Naive B cell (primary cell): ENCODE measurements around the gene UNC13B. TPM values are rescaled to one million over a fixed set of nuclear protein-coding genes. Genes with fewer than 3 reads are reported as not detected.
A peak's percentile ranks its signal among the peaks of the same experiment; 100 is the strongest.

Experiments
- ATAC-seq, 2 donors: fragments of 150-1000 bp; cut with Tn5 transposase; 2 replicates each; pipeline ENCODE4 v1.10.0; 2021; ENCODE audit warnings: low read depth in 2 of 2, mild to moderate bottlenecking in 2 of 2, moderate library complexity in 2 of 2
- DNase-seq: peaks from one replicate; pipeline ENCODE4 v3.0.0; 2022
- H3K27ac Mint-ChIP-seq, 6 donors: one replicate each; pipeline ENCODE4 v1.8.0; 2020 to 2022; ENCODE audit warnings: mild to moderate bottlenecking in 6 of 6, mixed read lengths in 6 of 6, moderate library complexity in 5 of 6, inconsistent platforms in 2 of 6
- H3K27me3 Mint-ChIP-seq, 3 donors: one replicate each; pipeline ENCODE4 v1.8.0; 2021 to 2022; ENCODE audit warnings: mixed read lengths in 3 of 3, mild to moderate bottlenecking in 1 of 3
- H3K36me3 Mint-ChIP-seq, 2 donors: one replicate each; pipeline ENCODE4 v1.8.0; 2020 to 2022; ENCODE audit warnings: mixed read lengths in 2 of 2, inconsistent platforms in 1 of 2, mild to moderate bottlenecking in 1 of 2
- H3K4me1 Mint-ChIP-seq, 3 donors: one replicate each; pipeline ENCODE4 v1.8.0; 2020 to 2022; ENCODE audit warnings: mixed read lengths in 3 of 3, inconsistent platforms in 1 of 3, mild to moderate bottlenecking in 1 of 3, moderate library complexity in 1 of 3
- H3K4me3 Mint-ChIP-seq, 8 donors: one replicate each; pipeline ENCODE4 v1.8.0; 2020 to 2022; ENCODE audit warnings: mild to moderate bottlenecking in 8 of 8, mixed read lengths in 8 of 8, moderate library complexity in 8 of 8, inconsistent platforms in 2 of 8
- H3K9me3 Mint-ChIP-seq, 7 donors: one replicate each; pipeline ENCODE4 v1.8.0; 2020 to 2022; ENCODE audit warnings: mixed read lengths in 7 of 7, mild to moderate bottlenecking in 5 of 7, inconsistent platforms in 2 of 7, moderate library complexity in 1 of 7
- polyA plus RNA-seq, 6 donors: library from polyadenylated mRNA; unstranded; fragments of 300-500 nt; fragmentation: Illumina TruSeq; gene quantifications; one replicate each; pipeline ENCODE4 v1.2.3, GENCODE V29; 2021; ENCODE audit warnings: low read depth in 6 of 6

The UNC13B gene
- polyA plus RNA-seq, 6 donors from 2014 or later: 0.12 TPM; not detected in 5

DNA sequence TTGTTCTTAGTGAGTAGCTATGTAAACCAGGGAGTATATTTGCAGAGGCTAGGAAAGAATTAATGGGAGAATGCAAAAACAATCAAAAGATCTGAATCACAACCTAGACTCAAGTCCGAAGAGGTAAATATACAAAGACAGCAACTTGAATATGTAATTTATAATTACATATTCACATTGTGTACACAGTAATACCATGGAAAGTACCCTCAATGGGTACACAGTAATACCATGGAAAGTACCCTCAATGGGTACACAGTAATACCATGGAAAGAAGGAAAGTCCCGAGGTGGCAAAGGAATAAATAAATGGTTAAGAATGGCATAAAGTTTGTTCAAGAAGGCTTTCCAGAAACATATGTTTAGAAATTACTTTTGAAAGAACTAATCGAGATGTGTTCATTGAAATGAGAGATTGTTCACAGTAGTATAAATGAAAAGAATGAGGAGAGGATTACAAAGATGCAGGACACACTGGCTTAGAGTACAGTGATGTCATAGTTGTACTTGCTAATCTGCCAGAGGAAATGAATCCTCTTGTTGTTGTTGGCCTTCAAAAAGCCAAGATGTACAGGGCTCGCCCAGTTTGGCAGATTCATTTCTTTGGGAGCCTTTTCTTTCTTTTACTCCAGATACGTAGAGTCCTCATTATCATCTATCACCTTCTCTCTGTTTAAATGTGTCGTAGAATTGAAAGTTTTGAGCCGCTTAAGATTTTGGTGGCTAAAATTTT, 116.0 kb downstream of the UNC13B start:
- Mint-ChIP-seq H3K27ac (no peak overlapping the region), H3K27me3 (peaks cover 0 to 10% (median 4%) of the 10 kb centered on the region in 3 donors), H3K36me3 (no peaks in the 10 kb centered on the region), H3K4me3 (no peak overlapping the region), H3K9me3 (peaks cover 0 to 4% (median 0%) of the 10 kb centered on the region in 7 donors), H3K4me1 (peaks cover 0 to 11% (median 4%) of the 10 kb centered on the region in 3 donors)
- ATAC-seq (no peak), DNase-seq (no peak)

DNA sequence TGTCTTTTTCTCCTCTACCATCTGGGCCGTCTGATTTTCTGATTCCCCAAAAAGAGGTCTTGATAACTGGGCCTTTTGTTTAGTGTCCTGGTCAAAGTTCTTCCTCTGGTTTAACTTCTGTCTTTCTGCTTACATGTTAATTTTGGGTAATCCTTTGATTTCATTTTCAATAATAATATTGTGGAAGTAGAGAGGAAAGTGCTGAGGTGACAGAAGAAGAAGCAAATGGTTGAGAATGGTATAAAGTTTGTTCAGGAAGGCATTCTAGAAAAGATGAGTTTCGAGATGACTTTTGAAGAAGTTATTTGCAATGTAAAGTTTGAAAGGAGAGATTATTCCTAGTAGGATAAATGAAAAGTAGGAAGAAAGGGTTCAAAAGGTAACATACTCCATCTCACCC, 118.1 kb downstream of the UNC13B start:
- H3K4me3 Mint-ChIP-seq: no peak overlapping the region
- H3K27ac Mint-ChIP-seq: no peak overlapping the region
- ATAC-seq (no peak), DNase-seq (no peak)
- peaks cover 0 to 2% (median 0%) of the 10 kb centered on the region in 7 donors for H3K9me3 Mint-ChIP-seq
- H3K27me3 Mint-ChIP-seq: peaks cover 0 to 12% (median 11%) of the 10 kb centered on the region in 3 donors
- peaks cover 0 to 11% (median 4%) of the 10 kb centered on the region in 3 donors for H3K4me1 Mint-ChIP-seq
- H3K36me3 Mint-ChIP-seq: no peaks in the 10 kb centered on the region

DNA sequence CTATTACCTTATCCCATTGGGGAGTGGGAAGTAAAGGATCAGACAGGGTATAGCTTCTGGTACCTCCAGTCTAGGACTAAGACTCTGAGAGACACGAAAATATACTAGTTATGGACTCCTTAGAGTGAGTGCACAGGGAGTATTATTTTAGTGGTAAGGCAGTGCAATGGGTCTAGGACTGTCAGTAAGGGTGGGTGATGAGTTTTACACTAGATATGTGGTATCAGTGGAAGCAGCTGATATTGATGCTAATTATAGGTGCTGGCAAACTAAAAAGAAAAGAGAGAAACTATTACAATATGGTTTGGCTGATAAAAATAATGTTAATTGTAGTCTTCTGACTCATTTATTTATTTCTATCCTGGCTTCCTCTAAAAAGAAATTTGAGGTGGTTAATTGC, 118.6 kb downstream of the UNC13B start:
- Mint-ChIP-seq H3K9me3 (peaks cover 0 to 2% (median 0%) of the 10 kb centered on the region in 7 donors), H3K4me3 (no peak overlapping the region), H3K36me3 (no peaks in the 10 kb centered on the region), H3K27me3 (peaks cover 0 to 12% (median 11%) of the 10 kb centered on the region in 3 donors), H3K27ac (no peak overlapping the region), H3K4me1 (peaks cover 0 to 11% (median 4%) of the 10 kb centered on the region in 3 donors)
- ATAC-seq (no peak), DNase-seq (no peak)

DNA sequence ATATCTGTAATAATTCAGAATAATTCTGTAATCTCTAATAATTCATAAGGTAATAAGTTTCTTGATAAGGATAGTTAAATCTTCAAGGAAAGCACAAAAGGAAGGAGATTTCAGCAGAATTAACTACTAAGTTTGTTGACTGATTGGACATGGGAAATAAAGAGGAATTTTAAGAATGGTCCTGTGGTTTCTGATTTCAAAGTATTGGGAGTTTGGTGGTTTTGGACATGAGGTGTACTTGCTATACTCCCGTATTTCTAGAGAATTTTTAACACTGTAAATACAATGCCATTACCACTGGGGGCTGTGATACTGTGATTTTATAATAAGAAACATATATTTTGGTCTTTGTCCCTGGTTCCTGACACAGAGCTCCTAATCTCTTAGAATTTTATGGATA, 123.9 kb downstream of the UNC13B start:
- Mint-ChIP-seq H3K36me3 (peaks cover 3 to 9% of the 10 kb centered on the region in 2 donors), H3K9me3 (peaks cover 0 to 5% (median 2%) of the 10 kb centered on the region in 7 donors), H3K4me3 (no peak overlapping the region), H3K27ac (no peak overlapping the region), H3K4me1 (no peaks in the 10 kb centered on the region), H3K27me3 (peaks cover 14 to 26% (median 25%) of the 10 kb centered on the region in 3 donors)
- DNase-seq: no peak
- no peak for ATAC-seq

DNA sequence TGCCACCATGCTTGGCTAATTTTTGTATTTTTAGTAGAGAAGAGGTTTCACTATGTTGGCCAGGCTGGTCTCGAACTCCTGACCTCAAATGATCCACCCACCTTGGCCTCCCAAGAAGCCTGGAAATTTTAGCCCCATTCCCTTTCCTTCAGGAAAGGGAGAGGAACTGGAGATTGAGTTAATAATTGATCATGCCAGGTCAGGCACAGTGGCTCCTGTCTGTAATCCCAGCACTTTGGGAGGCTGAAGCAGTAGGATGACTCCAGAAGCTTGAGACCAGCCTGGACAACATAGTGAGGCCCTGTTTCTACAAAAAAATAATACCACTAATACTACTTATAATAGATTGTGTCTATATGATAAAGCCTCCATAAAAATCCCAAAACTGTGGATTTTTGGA, 124.6 kb downstream of the UNC13B start:
- no peak for ATAC-seq
- Mint-ChIP-seq H3K4me1 (no peaks in the 10 kb centered on the region), H3K9me3 (peaks cover 0 to 5% (median 2%) of the 10 kb centered on the region in 7 donors), H3K27me3 (peaks cover 16 to 31% (median 26%) of the 10 kb centered on the region in 3 donors), H3K27ac (no peak overlapping the region), H3K4me3 (no peak overlapping the region), H3K36me3 (peaks cover 3 to 9% of the 10 kb centered on the region in 2 donors)
- no peak for DNase-seq

DNA sequence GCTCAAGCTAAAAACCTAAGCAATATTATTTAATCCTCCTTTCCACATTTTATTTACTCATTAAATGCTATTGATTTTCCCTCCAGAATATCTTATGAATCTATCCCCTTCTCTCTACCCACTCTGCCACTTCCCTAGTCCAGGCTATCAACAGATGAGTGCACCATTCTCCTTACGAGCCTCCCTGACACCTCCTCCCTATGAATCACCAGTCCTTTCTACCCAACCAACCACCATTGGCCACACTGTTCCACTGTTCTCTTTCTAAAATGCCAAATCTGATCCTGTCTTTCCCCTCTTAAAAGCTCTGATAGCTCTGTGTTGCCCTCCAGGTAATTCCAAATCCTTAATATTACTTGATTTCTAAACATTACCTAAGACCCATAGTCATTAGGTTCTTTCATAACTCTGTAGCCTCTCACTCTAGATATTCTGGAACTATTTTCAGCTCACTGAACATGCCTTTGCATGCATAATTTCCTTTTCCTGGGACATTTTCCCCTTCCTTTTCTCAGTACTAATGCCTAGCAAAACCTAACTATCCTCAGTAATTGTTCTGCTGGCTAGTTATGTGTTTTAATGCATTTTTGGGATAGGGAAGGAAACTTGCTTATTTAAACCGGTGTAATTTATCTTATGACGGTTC, 126.3 kb downstream of the UNC13B start:
- Mint-ChIP-seq H3K4me1 (no peaks in the 10 kb centered on the region), H3K27ac (no peak overlapping the region), H3K4me3 (no peak overlapping the region), H3K36me3 (peaks cover 3 to 9% of the 10 kb centered on the region in 2 donors), H3K27me3 (peaks cover 19 to 32% (median 26%) of the 10 kb centered on the region in 3 donors), H3K9me3 (peaks cover 0 to 5% (median 2%) of the 10 kb centered on the region in 7 donors)
- DNase-seq (no peak), ATAC-seq (no peak)

DNA sequence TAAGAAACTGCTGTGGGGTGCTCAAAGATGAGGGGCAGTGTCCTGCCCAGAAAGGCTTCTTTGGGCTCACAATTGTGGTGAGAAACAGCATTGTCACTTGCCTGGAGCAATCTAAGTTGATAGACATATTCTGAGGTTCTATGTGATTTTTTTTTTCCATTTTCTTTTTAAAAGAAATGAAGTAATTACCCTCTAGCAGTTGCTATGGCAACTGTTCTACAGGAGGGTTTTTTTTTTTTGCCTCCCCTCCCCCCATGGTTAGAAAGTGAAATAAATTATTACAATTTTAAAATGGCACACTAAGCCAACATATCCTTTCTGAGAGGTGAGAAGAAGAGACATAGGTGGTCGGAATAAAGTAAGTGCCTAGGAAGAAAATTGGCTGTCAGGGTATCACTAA, 127.0 kb downstream of the UNC13B start:
- no peak for DNase-seq
- peaks cover 21 to 29% (median 21%) of the 10 kb centered on the region in 3 donors for H3K27me3 Mint-ChIP-seq
- no peak for ATAC-seq

DNA sequence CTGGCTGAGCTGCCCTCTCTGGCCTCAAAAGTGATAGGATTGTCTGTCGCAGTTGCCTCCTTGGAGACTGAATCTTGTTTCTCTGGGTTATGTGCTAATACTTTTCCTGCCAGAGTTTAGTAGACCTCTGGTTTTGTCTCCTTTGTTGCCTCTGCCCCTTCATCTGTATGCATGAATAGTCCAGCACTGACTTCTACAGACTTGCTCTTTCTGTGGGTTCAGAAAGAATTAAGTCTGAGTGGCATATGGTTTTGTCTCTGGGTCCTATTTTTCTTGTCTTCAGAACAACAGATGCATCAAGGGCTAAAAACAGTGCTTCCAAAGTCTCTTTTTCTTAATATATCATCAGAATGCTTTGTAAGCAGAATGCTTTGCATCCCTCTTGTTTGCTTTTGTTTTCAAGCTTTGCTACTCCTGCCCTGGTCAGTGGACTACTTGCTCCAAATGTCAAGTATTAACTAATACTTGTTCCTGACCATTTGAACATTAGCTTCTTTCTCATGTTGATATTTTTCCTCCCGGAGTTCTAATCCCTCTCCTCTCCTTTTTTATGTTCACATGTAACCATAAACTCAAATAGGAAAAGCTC, 131.7 kb downstream of the UNC13B start:
- Mint-ChIP-seq H3K9me3 (no peaks in the 10 kb centered on the region), H3K27ac (peak overlapping the region in 1 of 6 donors; percentile 70), H3K27me3 (peaks cover 16 to 28% (median 24%) of the 10 kb centered on the region in 3 donors), H3K36me3 (no peaks in the 10 kb centered on the region), H3K4me3 (no peak overlapping the region), H3K4me1 (no peaks in the 10 kb centered on the region)
- DNase-seq (no peak), ATAC-seq (no peak)

More for the DNA sequence above, 127.0 kb downstream of the UNC13B start:
- Mint-ChIP-seq H3K4me1 (no peaks in the 10 kb centered on the region), H3K4me3 (no peak overlapping the region), H3K27ac (no peak overlapping the region), H3K9me3 (peaks cover 0 to 5% (median 2%) of the 10 kb centered on the region in 7 donors), H3K36me3 (peaks cover 3 to 9% of the 10 kb centered on the region in 2 donors)

DNA sequence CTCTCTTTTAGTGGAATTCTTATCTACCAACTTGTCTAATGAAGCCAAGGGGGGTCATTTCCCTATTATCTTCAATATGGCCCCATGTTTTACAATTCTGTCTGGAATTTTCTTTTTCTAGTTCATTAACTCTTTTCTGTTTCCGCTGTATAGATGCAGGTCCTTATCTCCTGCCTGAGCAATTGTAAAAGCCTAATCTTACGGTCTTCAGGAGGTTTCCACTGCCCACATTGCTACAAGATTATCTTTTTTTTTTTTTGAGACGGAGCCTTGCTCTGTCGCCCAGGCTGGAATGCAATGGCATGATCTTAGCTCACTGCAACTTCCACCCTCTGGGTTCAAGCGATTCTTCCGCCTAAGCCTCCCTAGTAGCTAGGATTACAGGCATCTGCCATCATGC, 132.3 kb downstream of the UNC13B start:
- Mint-ChIP-seq H3K36me3 (no peaks in the 10 kb centered on the region), H3K9me3 (no peaks in the 10 kb centered on the region), H3K4me3 (no peak overlapping the region), H3K27me3 (peaks cover 20 to 29% (median 24%) of the 10 kb centered on the region in 3 donors), H3K27ac (peak overlapping the region in 1 of 6 donors; percentile 70), H3K4me1 (no peaks in the 10 kb centered on the region)
- no peak for DNase-seq
- ATAC-seq: no peak

DNA sequence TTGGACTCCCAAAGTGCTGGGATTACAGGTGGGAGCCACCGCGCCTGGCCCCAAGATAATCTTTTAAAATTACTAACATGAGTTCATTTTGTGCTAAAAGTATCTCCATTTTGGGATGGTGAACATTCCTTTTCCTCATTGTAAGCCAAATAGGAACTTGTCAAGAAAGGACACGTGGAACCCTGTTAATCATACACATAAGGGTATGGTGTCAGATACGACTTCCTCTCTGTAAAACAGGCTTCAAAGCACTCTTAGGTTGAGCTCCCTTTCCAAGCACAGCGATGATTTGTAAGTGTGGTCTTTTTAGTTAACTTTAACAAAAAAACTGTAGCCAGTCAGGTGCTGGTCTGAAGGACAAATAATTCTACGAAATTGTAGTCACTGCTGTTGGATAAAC, 132.7 kb downstream of the UNC13B start:
- H3K36me3 Mint-ChIP-seq: no peaks in the 10 kb centered on the region
- H3K9me3 Mint-ChIP-seq: no peaks in the 10 kb centered on the region
- H3K4me3 Mint-ChIP-seq: no peak overlapping the region
- no peak overlapping the region for H3K27ac Mint-ChIP-seq
- H3K4me1 Mint-ChIP-seq: no peaks in the 10 kb centered on the region
- DNase-seq (no peak), ATAC-seq (no peak)
- peaks cover 20 to 29% (median 26%) of the 10 kb centered on the region in 3 donors for H3K27me3 Mint-ChIP-seq

DNA sequence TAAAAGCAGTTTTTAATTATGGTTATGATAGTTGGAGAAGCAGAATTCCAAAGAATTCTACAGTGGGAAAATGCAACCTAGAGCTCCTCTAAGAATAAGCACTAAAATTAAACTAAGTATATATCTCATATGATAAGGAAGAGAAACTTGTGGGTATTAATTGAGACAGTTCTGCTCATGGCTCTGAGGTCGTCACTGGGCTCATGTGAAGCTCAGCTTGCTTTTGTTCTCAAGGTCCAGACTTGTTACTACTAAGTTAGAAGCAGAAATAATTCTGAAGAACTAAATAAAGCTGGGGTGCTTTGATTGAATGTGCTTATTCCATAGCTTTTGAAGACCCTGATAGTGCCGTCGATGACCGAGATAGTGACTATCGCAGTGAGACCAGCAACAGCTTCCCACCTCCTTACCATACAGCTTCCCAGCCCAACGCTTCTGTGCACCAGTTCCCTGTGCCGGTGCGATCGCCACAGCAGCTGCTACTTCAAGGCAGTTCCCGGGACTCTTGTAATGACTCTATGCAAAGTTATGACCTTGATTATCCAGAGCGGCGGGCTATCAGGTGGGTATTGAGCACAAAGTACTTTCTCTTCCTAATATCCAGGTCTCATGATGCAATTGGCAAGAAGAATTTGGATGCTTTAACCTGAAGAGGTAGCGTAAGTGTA, 133.7 kb downstream of the UNC13B start:
- H3K27ac Mint-ChIP-seq: no peak overlapping the region
- no peaks in the 10 kb centered on the region for H3K36me3 Mint-ChIP-seq
- no peaks in the 10 kb centered on the region for H3K9me3 Mint-ChIP-seq
- DNase-seq (no peak), ATAC-seq (no peak)
- H3K4me1 Mint-ChIP-seq: no peaks in the 10 kb centered on the region
- H3K27me3 Mint-ChIP-seq: peaks cover 30 to 35% (median 30%) of the 10 kb centered on the region in 3 donors
- no peak overlapping the region for H3K4me3 Mint-ChIP-seq

DNA sequence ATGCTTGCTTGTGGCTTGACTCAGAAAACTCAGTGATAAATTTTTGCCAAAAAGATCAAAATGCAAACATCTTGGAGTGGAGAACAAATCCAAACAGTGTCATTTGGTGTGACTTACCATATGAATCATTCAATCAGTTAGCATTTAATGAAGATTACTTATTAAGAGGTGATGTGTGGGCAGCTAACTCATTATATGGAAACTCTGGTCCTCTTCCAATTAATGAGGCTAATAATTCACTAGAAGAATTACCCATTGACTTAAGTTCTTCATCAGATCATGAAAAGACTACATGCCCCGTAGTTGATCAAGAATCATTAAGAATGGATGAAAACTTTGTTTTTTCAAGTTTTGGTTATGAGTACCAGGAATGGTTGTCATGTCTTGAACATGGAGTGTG, 141.8 kb downstream of the UNC13B start:
- Mint-ChIP-seq H3K4me3 (no peak overlapping the region), H3K27me3 (peaks cover 30 to 62% (median 56%) of the 10 kb centered on the region in 3 donors), H3K27ac (no peak overlapping the region), H3K36me3 (no peaks in the 10 kb centered on the region), H3K9me3 (no peaks in the 10 kb centered on the region), H3K4me1 (no peaks in the 10 kb centered on the region)
- ATAC-seq (no peak), DNase-seq (no peak)

DNA sequence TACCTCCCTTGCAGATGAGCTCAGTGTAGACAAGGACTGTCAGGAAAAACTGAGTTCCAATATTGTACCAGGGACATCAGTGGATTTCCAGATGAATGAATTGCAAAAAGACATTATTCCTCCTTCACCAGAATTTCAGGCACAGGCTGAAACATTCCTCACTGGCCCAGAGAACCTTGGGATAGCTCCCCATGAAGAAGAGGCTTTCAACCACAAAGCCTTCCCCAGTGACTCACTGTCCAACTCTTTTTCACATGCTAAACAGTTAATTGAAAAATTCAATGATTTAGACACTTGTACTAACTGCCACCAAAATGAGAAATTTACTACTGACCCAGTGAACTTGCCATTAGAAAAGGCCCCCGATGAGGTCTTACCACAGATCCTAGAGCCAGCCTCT, 144.5 kb downstream of the UNC13B start:
- Mint-ChIP-seq H3K4me3 (no peak overlapping the region), H3K4me1 (no peaks in the 10 kb centered on the region), H3K27ac (no peak overlapping the region), H3K9me3 (no peaks in the 10 kb centered on the region), H3K36me3 (no peaks in the 10 kb centered on the region), H3K27me3 (peaks cover 17 to 43% (median 38%) of the 10 kb centered on the region in 3 donors)
- no peak for DNase-seq
- ATAC-seq: no peak
